GM12873 (cell line): Measurements from ENCODE around the gene SPINK13.

Experiments
- TF ChIP-seq, protein P1 (sequence below): IDR thresholded peaks from 2 replicates; pipeline ENCODE4 v1.5.1; 2012; ENCODE audit warnings: low read depth, mild to moderate bottlenecking, moderate library complexity, low read length, control low read depth; ENCODE audit not compliant: insufficient read depth; ENCODE audit errors: missing control alignments

The SPINK13 gene

DNA sequence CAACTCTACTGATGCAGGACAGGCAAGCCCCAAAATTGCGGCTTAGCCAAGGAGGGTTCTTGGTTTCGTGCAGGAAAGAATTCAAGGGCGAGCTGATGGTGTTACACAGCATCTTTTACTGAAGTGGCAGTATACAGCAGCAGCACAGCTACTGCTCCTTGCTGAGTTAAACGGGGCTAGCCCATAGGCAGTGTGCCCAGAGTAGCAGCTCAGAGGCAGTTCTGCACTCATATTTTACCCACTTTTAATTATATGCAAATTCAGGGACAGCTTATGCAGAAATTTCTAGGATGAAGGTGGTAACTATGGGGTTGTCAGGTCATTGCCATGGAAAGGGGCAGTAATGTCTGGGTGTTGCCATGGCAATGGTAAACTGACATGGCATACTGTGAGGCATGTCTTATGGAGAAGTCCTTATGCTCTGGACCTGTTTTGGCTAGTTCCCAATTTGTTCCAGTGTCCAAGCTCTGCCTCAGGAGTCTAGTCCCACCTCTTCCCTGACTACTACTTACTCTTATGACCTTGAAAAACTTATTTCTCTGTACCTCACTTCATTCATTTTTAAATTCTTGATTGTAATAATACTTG lies 64.8 kb downstream of the SPINK13 start:
- TF ChIP-seq, protein P1, sequence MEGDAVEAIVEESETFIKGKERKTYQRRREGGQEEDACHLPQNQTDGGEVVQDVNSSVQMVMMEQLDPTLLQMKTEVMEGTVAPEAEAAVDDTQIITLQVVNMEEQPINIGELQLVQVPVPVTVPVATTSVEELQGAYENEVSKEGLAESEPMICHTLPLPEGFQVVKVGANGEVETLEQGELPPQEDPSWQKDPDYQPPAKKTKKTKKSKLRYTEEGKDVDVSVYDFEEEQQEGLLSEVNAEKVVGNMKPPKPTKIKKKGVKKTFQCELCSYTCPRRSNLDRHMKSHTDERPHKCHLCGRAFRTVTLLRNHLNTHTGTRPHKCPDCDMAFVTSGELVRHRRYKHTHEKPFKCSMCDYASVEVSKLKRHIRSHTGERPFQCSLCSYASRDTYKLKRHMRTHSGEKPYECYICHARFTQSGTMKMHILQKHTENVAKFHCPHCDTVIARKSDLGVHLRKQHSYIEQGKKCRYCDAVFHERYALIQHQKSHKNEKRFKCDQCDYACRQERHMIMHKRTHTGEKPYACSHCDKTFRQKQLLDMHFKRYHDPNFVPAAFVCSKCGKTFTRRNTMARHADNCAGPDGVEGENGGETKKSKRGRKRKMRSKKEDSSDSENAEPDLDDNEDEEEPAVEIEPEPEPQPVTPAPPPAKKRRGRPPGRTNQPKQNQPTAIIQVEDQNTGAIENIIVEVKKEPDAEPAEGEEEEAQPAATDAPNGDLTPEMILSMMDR, result no peak

DNA sequence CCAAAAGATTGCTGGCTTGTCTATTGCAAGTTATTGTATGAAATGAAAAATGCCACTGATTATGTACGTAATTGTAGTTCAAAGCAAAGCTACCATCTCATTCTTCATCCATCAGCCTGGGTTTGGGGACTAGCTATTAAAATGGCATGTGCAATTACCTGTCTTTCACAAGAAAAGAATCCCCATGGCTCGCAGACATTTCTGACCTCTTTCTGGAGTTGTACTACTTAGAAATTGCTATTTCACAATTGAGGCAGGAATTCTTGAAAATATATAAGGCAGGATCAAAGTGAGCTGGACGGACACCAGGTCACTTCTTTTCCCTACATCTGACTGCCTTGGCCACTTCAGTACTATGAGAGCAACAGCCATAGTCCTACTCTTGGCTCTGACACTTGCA lies 66.7 kb downstream of the SPINK13 start, which contains the start of gene SPINK9:
Gene SPINK9, plus strand, starts transcription at position 301 of the 400 bp plus-strand sequence. Its CDS starts 55 bp downstream, at position 356.
- TF ChIP-seq, protein P1, result no peak
